A673 (cell line): ENCODE data around the gene FRMD3. TPM values are rescaled to one million over a fixed set of nuclear protein-coding genes. Genes with fewer than 3 reads are reported as not detected.

Source experiments
- BruUV-seq: library from RNA; stranded (reverse); fragments of 400-500 nt; replicated peaks from 2 replicates; lab custom pipeline; 2021; lab: Mats Ljungman, UMichigan
- CTCF ChIA-PET: fragments of 300-600 bp; sonication (Branson Sonifier 250); formaldehyde crosslinking; loops from one replicate; lab custom pipeline; 2022; ENCODE audit warnings: antibody characterized with exemption; lab: Charles Lee
- POLR2A ChIA-PET: fragments of 300-600 bp; sonication (Branson Sonifier 250); formaldehyde crosslinking; loops from one replicate; lab custom pipeline; 2022; ENCODE audit warnings: antibody characterized with exemption; ENCODE audit not compliant: low non-redundant PET; lab: Charles Lee
- DNase-seq: peaks from one replicate; pipeline ENCODE4 v3.0.0-alpha.2; 2015; ENCODE audit warnings: low spot score
- H3K27ac ChIP-seq: fragments of 200-600 bp; sonication (generic); 2 replicates; pipeline ENCODE4 v1.5.1; 2016; ENCODE audit warnings: mixed run types, low read depth, mild to moderate bottlenecking, mixed read lengths, antibody characterized with exemption, low read length; ENCODE audit not compliant: poor library complexity, severe bottlenecking
- H3K27me3 ChIP-seq: fragments of 200-600 bp; sonication (generic); replicated peaks from 2 replicates; pipeline ENCODE4 v1.6.1; 2017; ENCODE audit warnings: mixed run types, low read depth, mild to moderate bottlenecking, mixed read lengths, antibody characterized with exemption, low read length; ENCODE audit not compliant: insufficient read depth, poor library complexity
- H3K36me3 ChIP-seq: fragments of 200-600 bp; sonication (generic); 2 replicates; pipeline ENCODE4 v1.6.1; 2016; ENCODE audit warnings: mixed run types, mild to moderate bottlenecking, mixed read lengths, antibody characterized with exemption, low read length; ENCODE audit not compliant: insufficient read depth, poor library complexity, severe bottlenecking
- H3K4me1 ChIP-seq: fragments of 200-600 bp; sonication (generic); 2 replicates; pipeline ENCODE4 v1.6.1; 2017; ENCODE audit warnings: mixed run types, mild to moderate bottlenecking, mixed read lengths, antibody characterized with exemption, low read length; ENCODE audit not compliant: insufficient read depth, poor library complexity, severe bottlenecking
- H3K4me3 ChIP-seq: fragments of 200-600 bp; sonication (generic); 2 replicates; pipeline ENCODE4 v1.5.1; 2016; ENCODE audit warnings: low read depth, mixed run types, mild to moderate bottlenecking, mixed read lengths, low read length; ENCODE audit not compliant: poor library complexity, severe bottlenecking
- H3K9me3 ChIP-seq: fragments of 200-600 bp; sonication (generic); 2 replicates; pipeline ENCODE4 v1.6.1; 2016; ENCODE audit warnings: mixed run types, low read depth, mild to moderate bottlenecking, mixed read lengths, antibody characterized with exemption, low read length; ENCODE audit not compliant: poor library complexity, severe bottlenecking
- CTCF ChIP-seq: fragments of 300-800, 200-600 bp; sonication (generic); conservative IDR thresholded peaks from 2 replicates; pipeline ENCODE4 v1.5.1; 2017; ENCODE audit warnings: low read depth, mild to moderate bottlenecking, antibody characterized with exemption, low read length, moderate library complexity, mixed read lengths
- EZH2 ChIP-seq: fragments of 200-600 bp; sonication (generic); IDR thresholded peaks from 2 replicates; pipeline ENCODE4 v1.6.1; 2017; ENCODE audit warnings: borderline replicate concordance, low read depth, mild to moderate bottlenecking, mixed read lengths, antibody characterized with exemption, low read length; ENCODE audit not compliant: poor library complexity, severe bottlenecking
- intact Hi-C: fragments of 100-400 bp; cut with micrococcal nuclease; formaldehyde crosslinking; loops from one replicate; pipeline ENCODE4 v1.10.0; 2022; ENCODE audit not compliant: unreplicated experiment
- total RNA-seq: library from RNA; stranded (reverse); gene quantifications from 2 replicates; pipeline ENCODE4 v1.2.3, GENCODE V29; 2021

Gene FRMD3
- total RNA-seq, 1 experiment from 2014 or later: 1.0 TPM

- TF ChIP-seq CTCF (no peak), EZH2 (no peak)
- no peak overlapping the region for H3K4me3 ChIP-seq
- BruUV-seq: no TSS peak
- no peaks in the 10 kb centered on the region for H3K4me1 ChIP-seq
- H3K36me3 ChIP-seq: no peaks in the 10 kb centered on the region
- POLR2A ChIA-PET: no interaction called here
- no peaks in the 10 kb centered on the region for H3K9me3 ChIP-seq
- no peaks in the 10 kb centered on the region for H3K27me3 ChIP-seq
- CTCF ChIA-PET: interaction anchor here (0.7 kb wide), 1 partner anchor 110 kb away, joined by 8 read pairs; no protein-coding TSS in a partner anchor
- intact Hi-C loops: no loop called here
- DNase-seq: no peak
- H3K27ac ChIP-seq: no peak overlapping the region
Observed at GRCh38 chr9:83434254-83434653, 103.9 kb downstream of the FRMD3 start.

GRCh38 chr9:83433846-83434245 is 104.4 kb downstream of the FRMD3 start:
- BruUV-seq: no TSS peak
- Histone ChIP-seq H3K4me3 (no peak overlapping the region), H3K27me3 (no peaks in the 10 kb centered on the region), H3K9me3 (no peaks in the 10 kb centered on the region), H3K27ac (no peak overlapping the region), H3K4me1 (no peaks in the 10 kb centered on the region), H3K36me3 (no peaks in the 10 kb centered on the region)
- intact Hi-C loops: no loop called here
- no peak for DNase-seq
- ChIA-PET CTCF (no interaction called here), POLR2A (no interaction called here)
- TF ChIP-seq EZH2 (no peak), CTCF (no peak)

- H3K27me3 ChIP-seq: no peaks in the 10 kb centered on the region
- no peak overlapping the region for H3K4me3 ChIP-seq
- intact Hi-C loops: no loop called here
- no peaks in the 10 kb centered on the region for H3K36me3 ChIP-seq
- no peak overlapping the region for H3K27ac ChIP-seq
- no peaks in the 10 kb centered on the region for H3K9me3 ChIP-seq
- CTCF ChIA-PET: no interaction called here
- no TSS peak for BruUV-seq
- POLR2A ChIA-PET: no interaction called here
- no peak for DNase-seq
- no peaks in the 10 kb centered on the region for H3K4me1 ChIP-seq
- TF ChIP-seq EZH2 (no peak), CTCF (no peak)
Observed at GRCh38 chr9:83432877-83433550, 105.2 kb downstream of the FRMD3 start.
